Left cardiac atrium (tissue), 2 donors: ENCODE measurements around the gene INKA2. TPM values are rescaled to one million over a fixed set of nuclear protein-coding genes. Genes with fewer than 3 reads are reported as not detected.

Experiments
- total RNA-seq, 2 donors: library from RNA; stranded (reverse); fragmentation: NEBNext Ultra II Directional; extraction: Animal tissue kit (Norgen Biotek cat#: 25700); gene quantifications; one replicate each; pipeline ENCODE4 v1.2.1, GENCODE V29; 2021
- donor health status: DM: no; HTN: yes; CAD: no; lungs with severe emphysema.
- donor health status: DM: yes; HTN: yes; CAD: no.

The INKA2 gene
- total RNA-seq, 2 donors from 2014 or later: 18.4 to 31.7 TPM

Other genes with a start within 250 kb of the INKA2 start
- gene ADORA3, start 235.8 kb downstream of the INKA2 start, total RNA-seq: 1 to 10 TPM; 5.5 to 6.6 TPM
- 1 to 10 TPM; 2.0 to 4.0 TPM for gene TMIGD3, start 235.8 kb downstream of the INKA2 start, total RNA-seq
- gene RAP1A, start 119.6 kb downstream of the INKA2 start, total RNA-seq: 100 to 1,000 TPM in 1 of 2 donors, 10 to 100 TPM in 1; 84.2 to 103 TPM
- gene DDX20, start 16.5 kb upstream of the INKA2 start, total RNA-seq: 1 to 10 TPM; 7.8 TPM